SJSA1 (cell line): ENCODE data around the gene HES3. TPM values are rescaled to one million over a fixed set of nuclear protein-coding genes. Genes with fewer than 3 reads are reported as not detected.

Experiments
- DNase-seq, 2 experiments: peaks; one replicate each; pipeline ENCODE4 v3.0.0-alpha.2; 2015 to 2020; ENCODE audit warnings: low spot score in 2 of 2, low read depth in 1 of 2
- H3K27ac ChIP-seq: fragments of 250-450 bp; sonication (Bioruptor Pico); 2 replicates; pipeline ENCODE4 v1.5.1; 2020; ENCODE audit warnings: mild to moderate bottlenecking, moderate library complexity
- H3K27me3 ChIP-seq: fragments of 250-450 bp; sonication (Bioruptor Pico); replicated peaks from 2 replicates; pipeline ENCODE4 v1.5.1; 2020; ENCODE audit warnings: mild to moderate bottlenecking, moderate library complexity
- H3K36me3 ChIP-seq: fragments of 250-450 bp; sonication (Bioruptor Pico); 2 replicates; pipeline ENCODE4 v1.5.1; 2020; ENCODE audit warnings: mild to moderate bottlenecking
- H3K4me1 ChIP-seq: fragments of 250-450 bp; sonication (Bioruptor Pico); replicated peaks from 2 replicates; pipeline ENCODE4 v1.6.1; 2021; ENCODE audit warnings: mild to moderate bottlenecking
- H3K4me3 ChIP-seq: fragments of 250-450 bp; sonication (Bioruptor Pico); 2 replicates; pipeline ENCODE4 v1.5.1; 2020; ENCODE audit warnings: mild to moderate bottlenecking
- H3K9me3 ChIP-seq: fragments of 250-450 bp; sonication (Bioruptor Pico); replicated peaks from 2 replicates; pipeline ENCODE4 v1.5.1; 2020; ENCODE audit warnings: mild to moderate bottlenecking
- total RNA-seq: library from RNA; depleted of rRNA; stranded (reverse); fragments of >200 nt; shearing (Covaris generic); gene quantifications from 2 replicates; pipeline ENCODE4 v1.2.3, GENCODE V29; 2014

HES3 gene
- total RNA-seq, 1 experiment from 2014 or later = not detected

DNA sequence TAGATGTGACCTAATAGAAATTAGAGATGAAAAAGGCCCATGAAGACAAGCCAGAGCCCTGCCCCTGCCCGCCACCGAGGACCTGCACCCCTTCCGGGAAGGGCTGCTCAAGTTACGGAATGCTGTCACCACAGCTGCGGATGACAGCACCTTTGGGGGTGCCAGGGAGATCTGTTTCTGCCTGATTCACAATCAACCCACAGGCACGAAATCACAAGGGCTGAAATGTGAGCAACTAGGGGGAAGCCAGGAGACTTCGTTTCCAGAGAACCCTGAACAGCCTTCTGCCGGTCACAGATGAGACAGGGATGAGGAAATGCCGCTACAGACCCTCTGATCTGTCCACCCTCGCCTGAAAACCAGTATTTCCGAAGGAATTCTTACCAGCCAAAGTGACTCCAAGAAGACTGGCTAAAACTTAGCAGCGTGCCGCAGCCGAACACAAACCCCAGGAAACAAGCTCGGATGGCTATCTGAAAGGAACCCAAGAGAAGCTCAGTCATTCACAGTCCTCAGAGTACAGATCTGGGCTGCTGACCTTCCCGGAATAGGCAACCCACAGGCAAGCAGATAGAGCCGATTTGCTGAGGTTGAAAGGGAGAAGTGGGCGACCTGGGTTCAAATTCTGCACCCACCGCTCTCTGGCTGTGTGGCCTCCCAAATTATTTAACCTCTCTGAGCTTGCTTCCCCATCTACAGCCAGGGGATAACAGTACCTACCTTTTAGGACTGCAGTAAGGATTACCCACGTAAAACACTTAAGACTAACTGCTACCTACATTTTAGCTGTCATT, 9.3 kb upstream of the HES3 start:
- peak overlapping the region; percentile 99 for H3K4me3 ChIP-seq
- H3K27ac ChIP-seq = peak overlapping the region; percentile 26; the same call in 1 of the 2 replicates
- H3K4me1 ChIP-seq = peaks cover 23% of the 10 kb centered on the region
- H3K27me3 ChIP-seq = no peaks in the 10 kb centered on the region; the same call in 1 of the 2 replicates
- H3K36me3 ChIP-seq = peaks cover 58% of the 10 kb centered on the region
- DNase-seq = no peak
- 0 out of 2 replicates have a peak, but pooled peaks cover 3% of the 10 kb centered on the region for H3K9me3 ChIP-seq

DNA sequence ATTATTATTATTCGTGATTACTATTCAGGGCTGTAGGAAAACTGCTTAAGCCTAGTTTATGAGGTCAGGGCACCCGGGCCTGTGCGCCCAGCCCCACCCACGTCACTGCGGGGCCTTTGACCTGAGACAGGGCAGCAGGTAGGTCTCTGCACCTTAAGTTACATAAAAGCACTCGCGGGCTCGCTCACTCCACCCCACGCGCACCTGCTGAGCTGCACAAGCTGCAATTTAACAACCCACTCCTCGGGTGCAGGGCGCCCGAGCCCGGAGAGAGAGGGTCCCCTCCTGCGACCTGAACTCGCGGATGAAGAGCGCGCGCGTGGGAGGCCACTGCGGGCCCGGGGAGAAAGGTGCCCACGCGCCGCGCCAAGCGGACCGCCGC, 8.7 kb upstream of the HES3 start:
- peak overlapping the region; percentile 26; the same call in 1 of the 2 replicates for H3K27ac ChIP-seq
- 0 out of 2 replicates have a peak, but pooled peaks cover 3% of the 10 kb centered on the region for H3K9me3 ChIP-seq
- H3K4me3 ChIP-seq = peak overlapping the region; percentile 99
- H3K36me3 ChIP-seq = peaks cover 52% of the 10 kb centered on the region
- peaks cover 23% of the 10 kb centered on the region for H3K4me1 ChIP-seq
- DNase-seq = no peak
- H3K27me3 ChIP-seq = no peaks in the 10 kb centered on the region; the same call in 1 of the 2 replicates

DNA sequence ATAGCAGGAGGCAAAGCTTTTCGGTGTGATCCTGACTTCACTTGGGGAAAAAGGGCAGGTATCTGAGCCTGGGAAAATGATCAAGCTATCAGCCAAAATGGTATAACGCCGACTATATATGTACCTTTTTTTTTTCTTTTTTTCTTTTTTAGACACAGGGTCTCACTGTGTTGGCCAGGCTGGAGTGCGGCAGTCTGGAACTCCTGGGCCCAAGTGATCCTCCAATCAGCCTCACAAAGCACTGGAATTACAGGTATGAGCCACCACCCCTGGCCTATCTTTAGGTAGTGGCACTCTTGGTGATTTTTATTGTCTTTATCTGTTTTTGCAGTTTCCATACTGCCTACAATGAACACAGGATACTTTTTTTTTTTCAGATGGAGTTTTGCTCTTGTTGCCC, 6.9 kb upstream of the HES3 start:
- DNase-seq = no peak
- no peak overlapping the region for H3K27ac ChIP-seq
- peaks cover 15% of the 10 kb centered on the region for H3K27me3 ChIP-seq
- peaks cover 25% of the 10 kb centered on the region for H3K4me1 ChIP-seq
- no peak overlapping the region for H3K4me3 ChIP-seq
- H3K9me3 ChIP-seq = 0 out of 2 replicates have a peak, but pooled peaks cover 3% of the 10 kb centered on the region
- peaks cover 35% of the 10 kb centered on the region for H3K36me3 ChIP-seq

DNA sequence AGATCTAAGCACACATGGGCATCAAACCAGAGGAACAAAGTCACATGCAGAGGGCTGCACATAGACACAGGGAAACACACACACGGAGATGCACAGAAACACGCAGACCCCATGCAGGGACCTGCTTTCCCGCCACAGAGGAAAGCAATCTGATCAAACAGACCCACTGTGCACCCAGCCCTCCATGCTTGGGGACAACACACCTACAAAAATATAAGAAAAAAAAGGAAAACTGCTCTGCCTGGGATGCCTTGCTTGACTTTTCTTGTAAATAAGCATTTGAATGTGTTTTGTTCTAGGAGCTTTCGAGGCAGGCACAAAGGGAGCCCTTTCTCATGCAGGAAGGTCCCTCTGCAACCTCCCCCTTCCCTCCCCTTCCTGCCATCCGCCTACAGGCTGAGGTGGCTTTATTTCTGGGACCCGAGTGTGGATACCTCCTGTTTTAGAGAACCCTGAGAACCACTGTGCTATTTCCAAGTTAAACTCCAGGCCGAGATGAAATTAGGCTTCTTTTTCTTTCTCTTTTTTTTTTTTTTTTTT, 4.7 kb upstream of the HES3 start:
- Histone ChIP-seq H3K36me3 (peaks cover 13% of the 10 kb centered on the region), H3K27me3 (peaks cover 32% of the 10 kb centered on the region)
- DNase-seq = no peak

DNA sequence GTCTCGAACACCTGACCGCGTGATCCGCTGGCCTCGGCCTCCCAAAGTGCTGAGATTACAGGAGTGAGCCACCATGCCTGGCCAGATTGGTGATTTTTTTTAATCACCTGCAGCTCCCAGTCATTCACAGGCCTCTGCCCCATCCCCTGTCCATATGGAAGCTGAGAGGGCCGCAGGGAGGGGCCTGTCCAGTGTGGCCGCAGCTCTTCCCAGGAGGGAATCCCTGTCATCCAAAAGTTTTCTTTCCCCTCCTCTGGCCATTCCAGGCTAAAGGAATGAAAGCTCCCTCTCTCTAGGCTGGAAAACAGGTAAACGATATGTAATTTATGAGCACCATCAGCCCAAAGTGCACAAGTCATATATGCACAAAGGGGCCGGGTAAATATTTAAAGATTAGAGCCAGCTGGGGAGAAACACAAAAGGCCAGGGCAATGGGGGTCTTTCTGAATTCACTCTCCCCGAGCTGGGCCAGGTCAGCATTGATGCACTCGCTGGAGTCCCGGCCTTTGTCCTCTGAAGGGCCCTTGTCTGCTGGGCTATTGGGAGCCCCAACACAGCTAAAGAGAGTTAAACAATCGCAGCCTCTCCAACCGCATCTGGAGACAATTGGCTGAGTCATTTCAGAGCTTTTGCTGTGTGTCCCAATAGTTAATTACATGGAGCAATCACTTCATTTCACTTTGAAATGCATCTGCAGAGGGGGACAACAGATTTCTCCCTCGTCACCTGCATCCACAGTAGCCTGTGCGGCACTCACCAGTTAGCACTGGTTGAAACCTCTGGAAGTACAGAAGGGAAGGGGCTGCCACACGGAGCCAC, 3.8 kb upstream of the HES3 start:
- H3K27ac ChIP-seq = no peak overlapping the region
- no peak for DNase-seq
- 0 out of 2 replicates have a peak, but pooled peaks cover under 1% of the 10 kb centered on the region for H3K9me3 ChIP-seq
- H3K4me3 ChIP-seq = no peak overlapping the region
- H3K36me3 ChIP-seq = peaks cover 5% of the 10 kb centered on the region
- H3K4me1 ChIP-seq = peaks cover 11% of the 10 kb centered on the region
- H3K27me3 ChIP-seq = peaks cover 37% of the 10 kb centered on the region

More for the DNA sequence above, 4.7 kb upstream of the HES3 start:
- peaks cover 19% of the 10 kb centered on the region for H3K4me1 ChIP-seq
- no peak overlapping the region for H3K4me3 ChIP-seq
- no peak overlapping the region for H3K27ac ChIP-seq
- 0 out of 2 replicates have a peak, but pooled peaks cover 3% of the 10 kb centered on the region for H3K9me3 ChIP-seq

DNA sequence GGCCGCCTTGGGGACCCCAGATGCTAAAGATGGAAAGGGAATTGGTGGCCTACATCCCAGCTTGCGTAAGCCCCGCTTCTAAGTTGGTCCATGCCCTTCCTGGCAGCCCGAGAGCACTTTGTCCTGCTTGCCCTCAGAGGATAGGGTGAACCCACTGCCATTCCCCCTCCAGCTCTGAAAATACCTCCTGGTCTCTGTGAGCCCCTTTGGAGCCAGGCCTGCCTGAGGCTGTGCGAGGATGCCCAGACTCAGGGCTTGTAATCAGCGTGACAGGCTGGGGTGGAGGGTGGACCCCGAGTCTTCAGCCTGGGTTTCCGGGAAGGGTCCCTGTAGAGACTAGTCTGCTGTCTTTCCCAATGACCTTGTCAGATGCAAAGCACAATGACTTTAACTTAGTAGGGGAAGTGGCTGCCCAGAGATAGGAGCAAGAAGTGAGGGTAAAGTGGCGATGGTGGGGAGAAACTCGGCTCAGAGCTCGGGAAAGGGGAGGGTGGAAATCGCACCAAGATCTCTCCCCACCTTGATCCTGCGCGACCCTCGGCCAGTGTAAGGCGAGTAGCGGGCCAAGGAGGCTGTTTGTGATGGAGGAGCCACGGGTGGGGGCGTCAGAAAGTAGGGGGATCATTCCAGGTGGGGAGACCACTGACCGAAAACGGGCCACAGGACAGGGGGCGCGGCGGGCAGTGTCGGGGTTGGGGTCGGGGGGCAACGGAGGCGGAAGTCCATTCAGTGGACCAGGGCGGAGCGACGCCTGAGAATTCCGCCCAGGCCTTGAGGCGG, 2.7 kb upstream of the HES3 start:
- Histone ChIP-seq H3K27ac (no peak overlapping the region), H3K9me3 (no peaks in the 10 kb centered on the region), H3K36me3 (no peaks in the 10 kb centered on the region), H3K4me1 (peaks cover 10% of the 10 kb centered on the region), H3K27me3 (peaks cover 46% of the 10 kb centered on the region), H3K4me3 (no peak overlapping the region)
- DNase-seq = no peak

DNA sequence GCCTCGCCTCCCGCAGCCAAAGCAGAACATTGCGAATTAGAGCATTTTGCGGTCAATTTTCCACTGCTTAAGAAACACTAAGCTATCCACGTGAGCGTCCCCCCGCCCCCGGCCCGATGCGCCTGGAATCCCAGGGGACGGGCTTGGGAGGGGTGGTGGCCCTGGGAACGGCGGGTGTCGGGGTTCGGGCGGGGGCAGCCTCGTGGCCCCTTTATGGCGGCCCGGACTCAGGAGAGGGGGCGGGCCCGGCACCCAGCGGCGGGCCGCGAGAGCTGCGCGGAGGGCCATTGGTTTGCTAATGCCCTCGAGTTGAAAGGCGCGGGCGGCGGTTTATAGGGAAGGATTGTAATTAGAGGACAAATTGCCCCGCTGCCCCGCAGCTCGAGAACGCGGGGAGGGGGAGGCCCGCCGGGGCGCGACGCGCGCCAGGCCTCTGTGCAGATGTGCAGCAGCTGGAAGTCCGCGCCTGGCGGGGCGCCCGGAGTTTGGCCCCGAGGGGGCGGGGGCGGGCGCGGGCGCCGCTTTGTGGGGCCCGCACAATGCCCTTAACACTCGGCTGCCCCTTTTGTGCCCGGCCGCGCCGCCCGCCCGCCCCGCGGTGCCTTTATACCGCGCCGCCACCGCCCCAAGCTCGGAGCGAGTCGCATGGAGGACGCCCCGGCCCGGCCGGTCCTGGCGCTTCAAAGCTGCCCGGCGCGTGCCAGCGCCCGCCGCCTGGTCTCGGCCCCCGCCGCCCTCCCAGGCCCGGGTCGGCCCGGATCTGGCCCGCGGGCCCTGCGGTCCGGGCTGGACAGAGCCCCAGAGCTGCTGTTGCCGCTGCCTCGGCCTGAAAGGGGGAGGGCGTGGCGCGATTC, 1.9 kb upstream of the HES3 start:
- Histone ChIP-seq H3K27me3 (peaks cover 52% of the 10 kb centered on the region), H3K4me3 (no peak overlapping the region)
- no peak for DNase-seq

DNA sequence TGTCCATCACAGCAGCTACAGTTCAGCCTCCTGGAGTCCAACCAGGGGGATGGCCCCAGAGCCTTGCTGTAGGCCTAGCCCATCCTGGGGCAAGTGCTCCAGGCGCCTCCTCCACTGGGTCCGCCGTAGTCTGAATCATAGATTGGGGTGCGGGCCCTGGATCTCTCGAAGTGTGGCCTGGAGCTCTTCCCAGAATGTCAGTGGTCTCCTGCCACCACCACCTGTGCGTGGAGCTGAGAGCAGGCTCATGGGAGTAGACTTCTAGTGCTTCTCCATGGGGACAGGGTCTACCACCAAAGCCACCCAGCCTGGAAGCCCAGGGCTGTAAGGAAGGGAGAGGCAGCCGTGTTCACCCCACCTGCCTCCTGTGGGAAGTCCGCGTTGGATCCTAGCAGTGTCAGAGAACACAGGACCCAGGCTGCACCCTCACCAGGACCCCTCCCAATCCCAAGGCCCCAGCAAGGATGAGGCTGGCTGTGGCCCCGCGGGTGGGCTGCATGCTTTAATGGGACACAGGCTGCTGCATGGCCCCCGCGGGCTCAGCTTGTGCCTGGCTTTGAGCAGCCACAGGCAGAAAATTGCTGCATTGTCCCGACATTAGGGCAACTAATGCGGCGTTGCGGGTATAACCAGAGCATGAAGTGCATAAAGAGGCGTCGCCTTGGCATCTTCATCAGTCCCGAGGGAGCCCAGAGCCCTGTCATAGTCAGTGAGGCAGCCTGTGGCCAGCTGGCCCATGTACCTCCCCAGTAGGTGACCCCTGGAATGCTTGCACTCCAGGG, 735 bp upstream of the HES3 start:
- Histone ChIP-seq H3K36me3 (no peaks in the 10 kb centered on the region), H3K27me3 (peaks cover 63% of the 10 kb centered on the region)

More for the DNA sequence above, 1.9 kb upstream of the HES3 start:
- H3K36me3 ChIP-seq = no peaks in the 10 kb centered on the region
- no peaks in the 10 kb centered on the region for H3K9me3 ChIP-seq
- H3K4me1 ChIP-seq = peaks cover 9% of the 10 kb centered on the region; the same call in 1 of the 2 replicates
- no peak overlapping the region for H3K27ac ChIP-seq

DNA sequence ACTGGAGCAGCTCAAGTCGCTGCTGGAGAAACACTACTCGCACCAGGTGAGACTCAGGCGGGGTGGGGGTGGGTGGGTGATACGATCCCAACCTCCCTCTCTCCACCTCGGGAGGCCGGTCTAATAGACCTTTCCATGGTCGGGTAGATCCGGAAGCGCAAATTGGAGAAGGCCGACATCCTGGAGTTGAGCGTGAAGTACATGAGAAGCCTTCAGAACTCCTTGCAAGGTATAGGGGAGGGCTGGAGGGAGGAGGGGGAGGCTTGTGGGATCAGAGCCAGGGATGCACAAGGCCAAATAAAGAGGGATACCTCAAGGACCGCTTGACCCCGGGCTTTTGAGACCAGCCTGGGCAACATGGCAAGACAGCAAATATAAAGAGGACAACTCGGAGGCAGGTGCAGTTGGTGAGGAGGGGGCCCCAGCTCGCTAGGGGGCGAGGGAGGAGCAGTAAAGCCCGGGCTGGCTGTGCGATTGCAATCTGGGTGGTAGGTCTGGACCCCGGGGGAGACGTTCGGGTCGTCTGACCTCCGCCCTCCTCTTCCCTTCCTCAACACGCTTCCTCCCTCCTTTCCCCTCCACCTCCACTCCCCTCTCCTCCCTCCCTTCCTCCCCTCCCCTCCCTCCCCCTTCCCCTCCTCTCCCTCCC, 546 bp downstream of the HES3 start:
- Histone ChIP-seq H3K9me3 (no peaks in the 10 kb centered on the region), H3K36me3 (no peaks in the 10 kb centered on the region), H3K4me3 (no peak overlapping the region), H3K27me3 (peaks cover 75% of the 10 kb centered on the region), H3K27ac (no peak overlapping the region), H3K4me1 (peaks cover 14% of the 10 kb centered on the region)
- DNase-seq = no peak

More for the DNA sequence above, 735 bp upstream of the HES3 start:
- H3K9me3 ChIP-seq = no peaks in the 10 kb centered on the region
- H3K4me3 ChIP-seq = no peak overlapping the region
- H3K27ac ChIP-seq = no peak overlapping the region
- DNase-seq = no peak
- peaks cover 9% of the 10 kb centered on the region; the same call in 1 of the 2 replicates for H3K4me1 ChIP-seq

DNA sequence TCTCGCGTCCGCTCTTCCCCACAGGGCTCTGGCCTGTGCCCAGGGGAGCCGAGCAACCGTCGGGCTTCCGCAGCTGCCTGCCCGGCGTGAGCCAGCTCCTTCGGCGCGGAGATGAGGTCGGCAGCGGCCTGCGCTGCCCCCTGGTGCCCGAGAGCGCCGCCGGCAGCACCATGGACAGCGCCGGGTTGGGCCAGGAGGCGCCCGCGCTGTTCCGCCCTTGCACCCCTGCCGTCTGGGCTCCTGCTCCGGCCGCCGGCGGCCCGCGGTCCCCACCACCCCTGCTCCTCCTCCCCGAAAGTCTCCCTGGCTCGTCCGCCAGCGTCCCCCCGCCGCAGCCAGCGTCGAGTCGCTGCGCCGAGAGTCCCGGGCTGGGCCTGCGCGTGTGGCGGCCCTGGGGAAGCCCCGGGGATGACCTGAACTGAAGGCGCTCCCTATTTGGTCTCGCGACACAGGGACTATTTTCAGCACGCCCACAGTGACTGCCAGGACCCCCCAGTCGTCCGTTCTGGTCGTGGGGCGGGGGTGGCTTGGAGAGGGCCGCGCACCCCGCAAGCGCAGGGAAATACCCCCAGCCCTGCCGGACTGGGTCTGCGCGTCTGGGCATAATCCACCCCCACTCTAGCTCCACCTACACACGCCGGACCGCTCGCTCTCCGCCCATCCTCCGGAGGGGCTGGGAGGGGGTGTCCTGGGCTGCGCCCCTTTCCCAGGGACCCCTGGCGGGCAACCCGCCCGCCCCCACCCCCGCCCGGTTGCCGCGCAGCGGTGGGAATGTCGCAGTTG, 1.3 kb downstream of the HES3 start:
- Histone ChIP-seq H3K27ac (no peak overlapping the region), H3K4me1 (peaks cover 14% of the 10 kb centered on the region), H3K27me3 (peaks cover 81% of the 10 kb centered on the region), H3K4me3 (no peak overlapping the region), H3K9me3 (no peaks in the 10 kb centered on the region), H3K36me3 (no peaks in the 10 kb centered on the region)
- peak; percentile 62 to 82 for DNase-seq
